HuH-7 (cell line): ENCODE results near the gene HSPG2.
"Not testable (repeated sequence)": the region's sequence is repeated elsewhere in the genome, so short reads cannot be mapped to it uniquely, and the experiment has no call there.

Source experiments
- DNase-seq: peaks from one replicate; pipeline ENCODE4 v3.0.0; 2011; ENCODE audit warnings: low spot score

The HSPG2 gene

DNA sequence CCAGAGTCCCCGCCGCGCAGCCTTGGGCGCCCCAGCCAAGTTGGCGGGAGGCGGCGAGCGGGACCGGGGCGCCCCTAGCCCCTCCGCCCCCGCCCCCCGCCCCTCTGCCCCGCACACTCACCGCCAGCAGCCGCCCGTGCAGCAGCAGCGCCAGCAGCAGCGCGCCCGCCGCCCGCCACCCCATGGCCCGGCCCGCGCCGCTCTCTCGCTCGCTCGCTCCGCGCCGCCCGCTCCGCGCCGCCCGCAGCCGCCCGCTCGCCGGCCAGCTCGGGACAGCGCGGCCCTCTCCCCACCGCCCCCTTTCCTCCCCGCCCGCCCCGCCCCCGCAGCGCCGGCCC, at the start of gene HSPG2:
Gene HSPG2 (minus strand): TSS at position 277 of the 338 bp plus-strand sequence. CDS start 93 bp downstream, at position 184.
- no peak for DNase-seq

DNA sequence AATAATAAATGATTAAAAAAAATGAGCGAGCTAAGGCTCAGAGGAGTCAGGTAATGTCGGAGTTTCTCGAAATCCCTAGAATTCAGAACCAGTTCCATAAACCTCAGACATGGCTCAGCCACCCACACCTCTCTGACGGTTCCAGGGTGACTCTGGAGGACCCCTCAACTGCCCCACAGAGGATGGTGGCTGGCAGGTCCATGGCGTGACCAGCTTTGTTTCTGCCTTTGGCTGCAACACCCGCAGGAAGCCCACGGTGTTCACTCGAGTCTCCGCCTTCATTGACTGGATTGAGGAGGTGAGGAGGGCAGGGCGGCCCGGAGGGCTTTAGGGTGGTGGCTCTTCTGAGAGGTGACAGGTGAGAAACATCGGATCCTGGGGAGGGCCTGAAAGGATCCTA, 49.3 kb upstream of the HSPG2 start:
- DNase-seq = not testable (repeated sequence)

DNA sequence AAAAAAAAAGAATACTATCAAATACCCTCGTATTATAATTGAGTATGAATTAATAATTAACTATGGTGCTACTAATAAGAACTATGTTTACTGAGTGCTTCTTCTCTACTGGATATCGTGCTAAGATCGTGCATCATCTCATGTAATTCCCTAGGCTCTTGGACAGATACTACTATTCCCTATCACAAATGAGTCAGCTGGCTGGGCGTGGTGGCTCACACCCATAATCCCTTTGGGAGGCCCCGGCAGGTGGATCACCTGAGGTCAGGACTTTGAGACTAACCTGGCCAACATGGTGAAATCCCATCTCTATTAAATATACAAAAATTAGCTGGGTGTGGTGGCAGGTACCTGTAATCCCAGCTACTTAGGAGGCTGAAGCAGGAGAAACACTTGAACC, 48.8 kb upstream of the HSPG2 start:
- not testable (repeated sequence) for DNase-seq

DNA sequence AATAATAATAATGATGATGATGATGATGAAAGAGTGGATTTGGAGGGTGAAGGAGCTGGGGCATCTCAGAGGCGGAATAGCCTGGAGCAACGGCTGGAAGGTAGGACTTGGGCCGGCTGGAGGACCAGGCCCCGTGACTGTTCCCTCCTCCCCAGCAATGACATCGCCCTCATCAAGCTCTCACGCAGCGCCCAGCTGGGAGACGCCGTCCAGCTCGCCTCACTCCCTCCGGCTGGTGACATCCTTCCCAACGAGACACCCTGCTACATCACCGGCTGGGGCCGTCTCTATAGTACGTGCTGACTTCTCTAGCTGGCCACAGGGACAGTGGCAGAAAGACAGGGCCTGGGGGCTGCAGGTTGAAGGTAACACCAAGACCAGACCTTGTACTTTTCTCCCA, 46.4 kb upstream of the HSPG2 start:
- not testable (repeated sequence) for DNase-seq

DNA sequence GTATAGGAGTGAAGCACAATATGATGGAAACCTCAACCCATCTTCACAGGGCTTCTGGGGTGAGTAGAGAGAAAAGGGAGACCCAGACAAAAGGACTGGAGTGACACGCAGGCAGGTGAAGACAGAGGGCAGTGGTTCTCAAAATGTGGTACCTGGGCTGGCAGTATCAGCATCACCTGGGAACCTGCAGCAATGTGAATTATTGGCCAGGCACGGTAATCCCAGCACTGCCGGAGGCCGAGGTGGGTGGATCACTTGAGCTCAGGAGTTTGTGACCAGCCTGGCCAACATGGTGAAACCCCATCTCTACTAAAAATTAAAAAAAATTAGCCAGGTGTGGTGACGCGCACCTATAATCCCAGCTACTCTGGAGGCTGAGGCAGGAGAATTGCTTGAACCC, 45.0 kb upstream of the HSPG2 start:
- DNase-seq = not testable (repeated sequence)

DNA sequence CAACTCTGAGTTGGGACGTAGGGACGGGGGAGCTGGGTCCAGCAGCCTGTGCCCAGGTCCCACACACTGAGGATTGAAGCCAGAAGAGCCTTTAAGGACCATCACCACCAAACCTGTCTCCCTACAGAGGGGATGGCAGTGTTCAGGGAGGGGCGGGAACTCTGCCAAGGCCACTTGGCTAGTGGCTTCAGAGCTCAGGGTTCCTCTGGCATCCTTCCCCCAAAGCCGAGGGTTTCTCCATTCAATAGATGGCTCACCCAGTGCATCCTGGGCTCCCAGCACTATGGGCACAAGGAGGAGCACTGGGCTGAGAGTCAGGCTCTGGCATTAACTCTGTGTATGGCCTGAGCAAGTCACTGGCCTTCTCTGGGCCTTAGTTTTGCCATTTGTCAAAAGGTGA, 44.1 kb upstream of the HSPG2 start:
- DNase-seq = not testable (repeated sequence)

DNA sequence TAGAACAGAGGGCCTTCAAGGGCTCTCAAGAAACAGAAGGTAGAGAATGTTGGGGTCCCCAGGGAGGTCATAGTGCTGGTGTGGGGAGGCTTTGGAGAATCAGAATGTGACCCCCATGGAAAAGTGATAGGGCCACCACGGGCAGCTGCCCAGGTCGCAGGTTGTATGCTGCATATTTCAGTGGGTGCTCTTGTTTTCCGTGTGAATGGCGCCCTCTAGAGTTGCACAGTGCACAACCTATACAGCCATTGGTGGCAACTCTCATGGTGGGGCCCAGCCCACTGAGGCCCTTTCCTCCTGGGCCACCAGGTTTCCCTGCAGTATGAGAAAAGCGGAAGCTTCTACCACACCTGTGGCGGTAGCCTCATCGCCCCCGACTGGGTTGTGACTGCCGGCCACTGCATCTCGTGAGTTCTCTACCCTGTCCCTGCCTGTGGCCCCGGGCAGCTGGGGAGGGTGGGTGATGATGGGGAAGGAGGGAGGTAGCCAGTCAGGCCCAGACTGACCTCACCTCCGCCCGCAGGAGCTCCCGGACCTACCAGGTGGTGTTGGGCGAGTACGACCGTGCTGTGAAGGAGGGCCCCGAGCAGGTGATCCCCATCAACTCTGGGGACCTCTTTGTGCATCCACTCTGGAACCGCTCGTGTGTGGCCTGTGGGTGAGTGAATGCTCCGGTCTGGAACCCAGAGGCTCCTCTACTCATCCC, 43.6 kb upstream of the HSPG2 start:
- DNase-seq = not testable (repeated sequence)

DNA sequence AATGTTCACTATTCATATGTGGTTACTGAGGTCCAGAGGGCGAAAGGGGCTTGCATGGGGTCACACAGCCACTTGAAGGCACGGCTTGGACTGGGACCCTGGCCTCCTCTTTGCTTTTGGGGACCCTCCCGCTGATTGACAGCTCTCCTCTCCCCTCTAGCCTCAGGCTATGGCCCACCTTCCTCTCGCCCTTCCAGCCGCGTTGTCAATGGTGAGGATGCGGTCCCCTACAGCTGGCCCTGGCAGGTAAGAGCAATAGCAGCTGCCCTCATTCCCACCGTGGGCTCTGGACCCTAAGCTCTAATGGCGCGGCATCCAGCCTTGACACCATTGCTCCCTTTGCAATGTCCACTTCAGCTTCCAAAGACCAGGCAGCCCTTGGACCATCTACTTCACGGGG, 41.1 kb upstream of the HSPG2 start:
- not testable (repeated sequence) for DNase-seq

DNA sequence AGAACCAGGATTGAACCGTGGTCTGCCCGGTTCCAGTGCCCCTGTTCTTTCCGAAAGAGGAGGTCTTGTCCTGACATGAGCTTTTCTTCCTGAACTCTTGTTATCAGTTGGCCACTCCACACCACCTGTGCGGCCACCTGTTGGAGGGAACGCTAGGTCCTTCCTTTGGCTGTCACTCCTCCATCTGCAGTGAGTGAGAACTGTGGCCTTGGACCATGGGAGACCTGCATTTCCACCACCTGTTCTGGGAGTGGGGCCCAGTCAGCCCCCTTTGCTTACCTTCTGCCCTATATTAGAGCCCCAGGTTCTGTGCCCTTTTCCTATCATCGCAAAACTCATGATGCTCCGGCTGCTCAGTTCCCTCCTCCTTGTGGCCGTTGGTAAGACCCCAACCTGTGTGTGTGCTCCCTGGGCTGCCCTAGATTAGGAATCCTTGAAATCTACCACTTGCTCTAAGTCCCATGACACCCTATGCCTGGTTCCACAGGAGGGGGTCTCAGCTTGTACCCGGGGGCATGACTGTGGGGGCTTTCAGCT, 39.7 kb upstream of the HSPG2 start, which contains the start of gene CELA3B:
Gene CELA3B (plus strand): TSS at position 320 of the 537 bp plus-strand sequence. CDS start 18 bp downstream, at position 338.
- not testable (repeated sequence) for DNase-seq

DNA sequence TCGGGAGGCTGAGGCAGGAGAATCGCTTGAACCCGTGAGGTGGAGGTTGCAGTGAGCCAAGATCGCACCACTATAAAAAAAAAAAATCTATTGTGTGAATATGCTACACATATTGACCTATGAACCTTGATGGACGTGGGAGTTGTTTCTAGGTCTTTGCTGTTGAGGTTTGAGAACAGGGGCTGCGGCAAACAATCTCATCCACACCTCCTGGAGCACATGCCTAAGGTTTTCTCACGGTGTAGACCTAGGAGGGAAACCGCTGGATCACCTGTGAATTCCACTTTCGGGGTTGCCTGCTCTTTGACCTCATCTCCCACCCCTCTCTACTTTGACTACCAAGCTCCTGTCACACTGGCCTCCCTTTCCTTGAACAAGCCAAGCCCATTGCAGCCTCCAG, 38.2 kb upstream of the HSPG2 start:
- DNase-seq = not testable (repeated sequence)

DNA sequence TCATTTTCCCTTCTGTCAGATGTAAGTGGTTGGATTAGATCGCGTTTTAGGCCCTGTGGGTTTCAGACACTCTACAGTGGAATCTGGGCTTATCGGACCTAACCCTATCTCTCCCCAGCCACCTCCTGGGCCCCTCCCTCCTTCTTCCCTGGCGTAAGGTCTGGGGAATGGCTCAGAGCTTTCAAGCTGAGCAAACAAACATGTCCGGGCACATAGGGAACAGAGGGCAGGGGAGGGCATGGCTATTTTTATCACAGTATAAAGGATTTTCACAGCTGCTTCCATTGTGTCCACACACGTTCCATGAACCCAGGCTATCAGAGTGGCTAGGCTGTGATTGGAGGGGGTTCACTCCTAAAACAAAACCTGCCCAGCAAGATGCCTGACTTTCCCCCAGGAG, 37.6 kb upstream of the HSPG2 start:
- DNase-seq = not testable (repeated sequence)

DNA sequence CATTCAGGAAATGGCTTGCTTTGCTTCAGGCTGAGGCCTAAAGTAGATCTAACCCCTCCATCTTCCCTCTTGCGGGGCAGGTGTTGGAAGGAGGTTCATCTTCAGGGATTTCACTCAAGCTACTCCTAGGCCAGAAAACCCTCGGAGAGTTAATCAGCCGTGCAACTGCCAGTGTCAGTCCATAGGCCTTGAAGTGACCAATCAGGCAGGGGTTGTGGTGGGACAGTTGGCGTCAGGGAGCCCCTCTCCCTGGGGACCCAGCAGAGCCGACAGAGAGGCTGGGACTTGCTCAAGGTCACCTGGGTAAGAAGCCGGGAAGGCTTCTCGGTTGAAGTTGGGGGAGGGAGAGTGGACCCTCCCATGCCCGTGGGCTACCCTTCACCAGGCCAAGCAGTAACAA, 36.8 kb upstream of the HSPG2 start:
- not testable (repeated sequence) for DNase-seq

DNA sequence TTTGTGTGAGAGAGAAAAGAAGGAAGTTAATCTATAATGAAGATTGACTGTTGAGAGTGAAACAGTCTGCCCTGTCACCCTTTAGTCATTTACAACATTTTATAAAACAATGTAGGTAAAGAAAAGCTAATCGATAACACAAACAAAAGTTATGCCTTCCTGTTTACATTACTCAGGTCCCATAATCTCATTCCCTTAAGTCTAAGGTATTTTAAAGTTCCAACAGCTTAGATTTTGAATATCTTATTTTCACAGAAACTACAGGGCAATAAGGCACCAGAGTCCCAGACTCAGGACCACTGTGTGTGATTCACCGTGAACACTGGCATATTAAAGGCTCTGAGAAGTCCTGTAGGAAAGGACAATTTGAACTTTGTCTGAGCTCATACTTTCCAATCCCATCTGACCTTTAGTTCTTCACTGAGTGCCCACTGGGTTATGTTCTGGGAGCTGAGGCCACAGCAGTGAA, 35.9 kb upstream of the HSPG2 start:
- not testable (repeated sequence) for DNase-seq

DNA sequence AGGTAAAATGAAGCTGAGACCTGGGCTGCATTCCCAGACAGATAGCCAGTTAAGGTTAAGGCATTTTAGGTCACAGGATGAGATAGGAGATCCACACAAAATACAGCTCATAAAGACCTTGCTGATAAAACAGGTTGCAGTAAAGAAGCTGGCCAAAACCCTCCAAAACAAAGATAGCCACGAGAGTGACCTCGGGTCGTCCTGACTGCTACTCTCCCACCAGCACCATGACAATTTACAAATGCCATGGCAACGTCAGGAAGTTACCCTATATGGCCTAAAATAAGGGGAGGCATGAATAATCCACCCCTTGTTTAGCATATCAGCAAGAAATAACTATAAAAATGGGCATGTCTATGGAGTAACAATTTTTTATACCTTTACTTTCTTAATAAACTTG, 33.4 kb upstream of the HSPG2 start:
- DNase-seq = not testable (repeated sequence)

DNA sequence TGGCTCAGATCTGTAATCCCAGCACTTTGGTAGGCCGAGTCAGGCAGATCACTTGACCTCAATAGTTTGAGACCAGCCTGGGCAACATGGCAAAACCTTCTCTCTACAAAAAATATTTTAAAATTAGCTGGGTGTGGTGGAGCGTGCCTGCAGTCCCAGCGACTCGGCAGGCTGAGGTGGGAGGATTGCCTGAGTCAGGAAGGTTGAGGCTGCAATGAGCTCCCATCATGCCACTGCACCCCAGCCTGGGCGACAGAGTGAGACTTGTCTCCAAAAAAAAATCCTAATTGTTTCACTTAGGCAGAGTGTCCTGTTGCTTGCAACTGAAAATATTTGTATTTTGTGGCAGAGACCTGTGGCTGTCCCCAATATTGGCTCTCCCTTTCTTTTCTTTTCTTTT, 32.0 kb upstream of the HSPG2 start:
- not testable (repeated sequence) for DNase-seq

DNA sequence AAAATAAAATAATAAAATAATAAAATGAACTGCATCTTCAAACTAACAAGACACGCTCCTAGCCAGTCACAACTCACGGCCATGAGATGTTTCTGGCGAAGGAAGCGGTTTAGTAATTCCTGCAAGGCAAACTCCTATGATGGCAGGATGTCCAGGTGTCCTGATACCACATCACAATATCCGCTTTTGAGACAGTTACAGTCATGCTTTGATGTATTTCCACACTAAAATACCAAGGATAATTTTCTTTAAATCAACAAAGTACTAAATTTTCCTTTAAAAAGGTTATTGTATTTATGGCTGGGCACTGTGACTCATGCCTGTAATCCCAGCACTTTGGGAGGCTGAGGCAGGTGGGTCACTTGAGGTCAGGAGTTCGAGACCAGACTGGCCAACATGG, 30.1 kb upstream of the HSPG2 start:
- not testable (repeated sequence) for DNase-seq

DNA sequence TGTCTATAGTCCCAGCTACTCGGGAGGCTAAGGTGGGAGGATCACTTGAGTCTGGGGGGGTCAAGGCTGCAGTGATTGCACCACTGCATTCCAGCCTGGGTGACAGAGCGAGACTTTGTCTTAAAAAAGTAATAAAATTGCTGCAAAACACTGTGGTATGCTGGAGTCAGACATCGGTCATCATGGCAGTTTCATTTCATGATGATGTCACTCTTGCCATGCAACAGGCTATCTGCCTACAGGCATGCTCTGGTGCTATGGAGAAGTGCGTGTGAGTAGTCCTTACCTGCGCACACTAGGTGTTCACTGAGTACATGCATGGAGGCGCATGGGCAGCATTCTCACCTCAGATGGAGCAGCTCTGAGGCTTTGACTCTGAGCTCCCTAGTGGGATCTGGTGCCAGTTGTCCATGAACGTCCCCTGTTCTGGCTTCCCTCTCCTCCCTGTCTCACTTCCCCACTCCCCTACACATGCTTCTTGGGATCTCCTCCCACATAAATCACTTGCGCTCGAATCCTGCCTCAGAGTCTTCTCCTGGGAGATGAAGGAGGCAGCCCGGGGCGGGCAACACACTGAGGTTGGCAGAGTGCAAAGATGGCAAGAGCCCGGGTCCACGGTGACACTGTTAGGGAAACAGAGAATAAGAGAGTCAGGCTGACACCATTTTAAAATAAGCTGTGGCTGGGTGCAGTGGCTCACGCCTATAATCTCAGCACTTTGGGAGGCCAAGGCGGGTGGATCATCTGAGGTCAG, 29.3 kb upstream of the HSPG2 start:
- no peak for DNase-seq

DNA sequence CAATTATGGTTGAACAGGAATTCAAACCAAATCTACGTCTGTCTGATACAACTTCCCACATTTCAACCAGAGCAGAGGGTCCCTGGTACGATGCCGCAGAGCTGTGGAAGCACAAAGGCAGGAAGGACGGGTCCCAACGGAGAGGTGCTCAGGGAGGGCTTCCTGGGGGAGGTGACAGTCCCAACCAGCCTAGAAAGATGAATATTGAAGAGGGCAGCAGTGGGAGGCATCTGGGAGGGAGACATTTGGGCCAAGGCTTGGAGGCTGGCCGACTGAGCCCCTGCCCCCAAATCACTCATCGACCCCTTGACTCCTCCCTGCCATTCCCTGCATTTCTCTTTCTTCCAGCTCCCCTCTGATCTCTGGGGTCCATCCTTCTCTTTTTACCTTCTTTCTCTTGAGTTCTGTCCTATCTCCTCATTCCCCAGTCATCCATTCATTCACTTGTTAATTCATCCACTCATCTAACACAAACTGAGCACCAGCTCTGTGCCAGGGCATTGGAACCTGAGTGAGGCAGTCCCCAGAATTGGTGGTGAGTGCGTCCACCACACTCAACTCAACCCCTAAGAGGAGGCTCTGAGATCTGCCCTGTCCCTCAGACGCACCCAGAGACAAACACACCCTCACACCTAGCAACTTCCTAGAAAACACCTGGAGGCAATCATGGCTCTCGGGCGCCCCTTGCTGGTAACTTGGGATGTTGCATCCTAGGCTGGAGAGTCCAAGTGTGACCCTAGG, 26.5 kb upstream of the HSPG2 start:
- DNase-seq = peak; percentile 83

DNA sequence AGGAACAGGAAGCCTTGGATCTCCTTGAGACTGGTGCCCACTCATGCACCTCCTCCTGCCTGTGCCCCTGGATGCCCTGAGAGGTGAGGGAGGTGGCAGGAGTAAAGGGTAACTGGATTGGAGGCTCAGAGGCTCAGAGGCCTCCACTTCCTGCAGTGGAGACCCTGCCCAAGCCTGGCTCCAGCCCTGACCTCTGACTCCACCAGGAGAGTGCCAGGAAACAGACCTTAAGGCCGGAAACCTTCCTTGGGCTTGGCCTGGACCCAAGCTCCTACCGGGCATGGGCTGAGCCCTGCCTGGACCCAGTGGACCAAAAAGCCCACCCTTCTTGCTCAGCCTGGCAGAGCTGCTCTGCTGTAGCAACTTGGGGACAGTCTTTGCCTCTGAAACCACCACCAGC, 24.7 kb upstream of the HSPG2 start:
- DNase-seq = no peak

DNA sequence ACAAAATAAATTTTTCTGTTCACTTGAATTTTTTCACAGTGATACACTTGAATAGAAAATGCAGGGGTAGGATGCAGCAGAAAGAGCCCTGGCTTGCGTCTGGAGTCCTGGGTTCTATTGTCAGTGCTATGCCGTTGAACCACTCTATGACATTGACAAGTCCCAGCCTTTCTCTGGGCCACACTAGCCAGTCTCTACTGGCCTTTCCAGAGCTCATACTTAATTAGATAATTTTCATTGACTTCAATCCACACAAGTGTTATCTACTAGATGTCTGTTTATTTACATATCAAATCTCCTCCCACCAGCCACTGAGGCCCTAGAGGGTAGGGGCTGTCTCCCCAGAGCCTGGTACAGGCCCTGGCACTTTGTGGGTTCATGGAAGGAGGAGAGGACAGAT, 24.2 kb upstream of the HSPG2 start:
- no peak for DNase-seq

DNA sequence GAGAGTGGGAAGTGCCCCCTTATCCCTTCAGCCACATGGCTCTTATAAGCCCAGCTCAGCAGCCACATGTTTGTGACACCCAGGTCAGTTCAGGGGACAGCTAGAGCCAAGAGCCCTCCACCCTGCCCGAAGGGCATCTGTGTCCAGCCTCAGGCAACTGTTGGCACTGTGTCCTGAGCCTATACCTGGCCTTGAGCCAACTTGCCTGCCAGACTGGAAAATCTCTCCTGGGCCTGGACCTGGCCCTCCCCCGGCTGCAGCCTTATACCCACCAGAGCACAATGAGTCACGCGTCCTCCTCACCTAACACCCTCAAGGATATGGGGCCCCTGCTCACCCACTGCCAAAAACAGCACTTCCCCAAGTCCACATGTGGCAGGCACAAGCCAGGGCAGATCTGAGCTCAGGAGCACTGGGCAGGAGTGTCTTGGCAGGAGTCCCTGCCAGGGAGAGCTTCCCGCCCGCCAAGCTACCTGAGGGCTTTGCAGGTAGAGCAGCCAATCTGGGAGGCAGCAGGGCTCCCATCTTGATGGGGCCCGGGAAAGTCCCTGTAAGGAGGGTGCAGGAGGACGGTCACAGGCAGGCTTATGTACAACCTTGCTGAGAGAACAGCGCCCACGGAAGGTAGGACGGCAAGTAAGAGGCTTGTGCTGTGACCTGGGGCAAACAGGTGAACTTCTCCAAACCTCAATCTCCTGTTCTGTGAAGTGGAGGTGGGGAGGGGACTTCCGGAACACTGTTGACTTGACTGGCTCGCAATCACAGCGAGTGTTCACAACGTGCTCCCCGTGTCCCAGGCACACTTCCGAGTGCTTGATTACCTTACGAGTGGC, 19.8 kb upstream of the HSPG2 start:
- no peak for DNase-seq
